Body of pancreas (tissue), 4 donors: ENCODE data around the gene LSAMP.

Experiments used
- CTCF ChIP-seq, 7 experiments: fragments of 450-650 bp in 4 of 7; fragments of 200-600 bp in 3 of 7; sonication (generic) in 3 of 7; IDR thresholded peaks; one replicate each; pipeline ENCODE4 v1.5.1; 2016 to 2019; ENCODE audit warnings: antibody characterized with exemption in 7 of 7
- POLR2A ChIP-seq, 3 donors: fragments of 450-650 bp; IDR thresholded peaks; one replicate each; pipeline ENCODE4 v1.6.1; 2016; ENCODE audit warnings: antibody characterized with exemption in 3 of 3, mild to moderate bottlenecking in 2 of 3

- TF ChIP-seq CTCF (IDR thresholded peaks at IDR 0.05): no peak
- TF ChIP-seq POLR2A (IDR thresholded peaks at IDR 0.05): no peak
Observed at GRCh38 chr3:115958526-115958925, 486.8 kb downstream of the LSAMP start.
